Smooth muscle cell (in vitro differentiated cells): ENCODE results near the gene HILPDA. TPM values are rescaled to one million over a fixed set of nuclear protein-coding genes. Genes with fewer than 3 reads are reported as not detected.
"Not testable (repeated sequence)": the region's sequence is repeated elsewhere in the genome, so short reads cannot be mapped to it uniquely, and the experiment has no call there.

Experiments
- DNase-seq: peaks from one replicate; lab custom pipeline; 2025; ENCODE audit not compliant: unreplicated experiment; lab: John Stamatoyannopoulos, UW
- H2AFZ ChIP-seq: fragments of 200-600 bp; sonication (generic); 2 replicates; pipeline ENCODE4 v1.6.0; 2016; ENCODE audit warnings: antibody characterized with exemption, low read depth, mild to moderate bottlenecking
- H3F3A ChIP-seq: fragments of 200-600 bp; sonication (generic); 2 replicates; pipeline ENCODE4 v1.6.0; 2017; ENCODE audit warnings: antibody characterized with exemption, low read depth
- H3K27ac ChIP-seq: fragments of 200-600 bp; sonication (generic); 2 replicates; pipeline ENCODE4 v1.5.1; 2016; ENCODE audit warnings: low read depth, mild to moderate bottlenecking
- H3K27me3 ChIP-seq: fragments of 200-600 bp; sonication (generic); 2 replicates; pipeline ENCODE4 v1.6.1; 2016; ENCODE audit warnings: low read depth, mild to moderate bottlenecking
- H3K36me3 ChIP-seq: fragments of 200-600 bp; sonication (generic); 2 replicates; pipeline ENCODE4 v1.5.1; 2016; ENCODE audit warnings: low read depth
- H3K4me1 ChIP-seq: fragments of 200-600 bp; sonication (generic); 2 replicates; pipeline ENCODE4 v1.5.1; 2016; ENCODE audit warnings: low read depth
- H3K4me2 ChIP-seq: fragments of 200-600 bp; sonication (generic); 2 replicates; pipeline ENCODE4 v1.6.0; 2016; ENCODE audit warnings: mild to moderate bottlenecking
- H3K4me3 ChIP-seq: fragments of 200-600 bp; sonication (generic); 2 replicates; pipeline ENCODE4 v1.5.1; 2016; ENCODE audit warnings: mild to moderate bottlenecking
- H3K79me2 ChIP-seq: fragments of 200-600 bp; sonication (generic); 2 replicates; pipeline ENCODE4 v1.6.0; 2016; ENCODE audit warnings: low read depth, mild to moderate bottlenecking
- H3K9ac ChIP-seq: fragments of 200-600 bp; sonication (generic); 2 replicates; pipeline ENCODE4 v1.6.0; 2016; ENCODE audit warnings: low read depth
- H3K9me3 ChIP-seq: fragments of 200-600 bp; sonication (generic); replicated peaks from 2 replicates; pipeline ENCODE4 v1.5.1; 2016; ENCODE audit warnings: low read depth
- H4K20me1 ChIP-seq: fragments of 200-600 bp; sonication (generic); 2 replicates; pipeline ENCODE4 v1.6.0; 2016; ENCODE audit warnings: low read depth
- CTCF ChIP-seq: fragments of 200-600 bp; sonication (generic); IDR thresholded peaks from 2 replicates; pipeline ENCODE4 v1.5.1; 2017; ENCODE audit warnings: borderline replicate concordance, mild to moderate bottlenecking, antibody characterized with exemption; ENCODE audit not compliant: insufficient read depth, poor library complexity, severe bottlenecking
- WGBS: methylation state at CpG from one replicate; pipeline ENCODE4 v1.1.7; 2016; ENCODE audit warnings: low lambda C conversion rate; 5-methylcytosine and 5-hydroxymethylcytosine counted together
- polyA plus RNA-seq: library from polyadenylated mRNA; unstranded; fragments of >200 nt; fragmentation: Nextera tagmentation; extraction: Ambion mirVana; gene quantifications from 2 replicates; pipeline ENCODE4 v1.2.1, GENCODE V29; 2016
- total RNA-seq: library from RNA; depleted of rRNA; stranded (reverse); fragments of >200 nt; gene quantifications from 2 replicates; pipeline ENCODE4 v1.2.3, GENCODE V29; 2014

HILPDA gene
- total and polyA plus RNA-seq, 2 experiments from 2014 or later: 37.5 to 90.2 TPM

GRCh38 chr7:128459394-128459878, 3.8 kb downstream of the HILPDA start:
- H4K20me1 ChIP-seq: peaks cover 81% of the 10 kb centered on the region
- H3K36me3 ChIP-seq: no peaks in the 10 kb centered on the region
- H3K27ac ChIP-seq: no peak overlapping the region
- H3K9me3 ChIP-seq: no peaks in the 10 kb centered on the region
- peak overlapping the region; percentile 95 for H3K4me2 ChIP-seq
- H3K27me3 ChIP-seq: no peaks in the 10 kb centered on the region
- H3K9ac ChIP-seq: no peak overlapping the region
- WGBS: 62% methylated on average over 5 of the region's 5 CpGs
- H3K4me1 ChIP-seq: peaks cover 39% of the 10 kb centered on the region
- peak; percentile 65 for TF ChIP-seq CTCF
- DNase-seq: no peak
- peaks cover 57% of the 10 kb centered on the region for H3K79me2 ChIP-seq
- H3F3A ChIP-seq: peaks cover 11% of the 10 kb centered on the region
- H2AFZ ChIP-seq: no peak overlapping the region
- no peak overlapping the region for H3K4me3 ChIP-seq

GRCh38 chr7:128462460-128462859, 6.8 kb downstream of the HILPDA start:
- H3K4me1 ChIP-seq: peaks cover 21% of the 10 kb centered on the region
- H3K9me3 ChIP-seq: no peaks in the 10 kb centered on the region
- no peak overlapping the region for H3K4me3 ChIP-seq
- TF ChIP-seq CTCF: no peak
- no peak for DNase-seq
- no peak overlapping the region for H3K9ac ChIP-seq
- H4K20me1 ChIP-seq: peaks cover 70% of the 10 kb centered on the region
- no peaks in the 10 kb centered on the region for H3K36me3 ChIP-seq
- H3K27me3 ChIP-seq: no peaks in the 10 kb centered on the region
- H3F3A ChIP-seq: peaks cover 2% of the 10 kb centered on the region
- H3K27ac ChIP-seq: no peak overlapping the region
- 96% methylated on average over 5 of the region's 5 CpGs for WGBS
- H3K4me2 ChIP-seq: no peak overlapping the region
- H2AFZ ChIP-seq: no peak overlapping the region
- H3K79me2 ChIP-seq: peaks cover 40% of the 10 kb centered on the region

- not testable (repeated sequence) for H2AFZ ChIP-seq, H3K9ac ChIP-seq, H3K9me3 ChIP-seq, H3K27me3 ChIP-seq, H3F3A ChIP-seq, H3K4me2 ChIP-seq, H3K36me3 ChIP-seq, H3K27ac ChIP-seq, H3K4me3 ChIP-seq, DNase-seq
- H4K20me1 ChIP-seq: peaks cover 61% of the 10 kb centered on the region
- peaks cover 14% of the 10 kb centered on the region for H3K4me1 ChIP-seq
- H3K79me2 ChIP-seq: peaks cover 32% of the 10 kb centered on the region
- 94% methylated on average over 26 of the region's 30 CpGs for WGBS
These were observed 7.7 kb downstream of the HILPDA start for GRCh38 chr7:128463345-128463744.

GRCh38 chr7:128463933-128464332, 8.3 kb downstream of the HILPDA start:
- not testable (repeated sequence) for H3K4me2 ChIP-seq, DNase-seq, H3K27ac ChIP-seq, H3K27me3 ChIP-seq, H3F3A ChIP-seq, H3K9ac ChIP-seq, H3K36me3 ChIP-seq, H3K9me3 ChIP-seq, H3K4me1 ChIP-seq, H3K4me3 ChIP-seq, H2AFZ ChIP-seq
- Histone ChIP-seq H4K20me1 (peaks cover 56% of the 10 kb centered on the region), H3K79me2 (peaks cover 26% of the 10 kb centered on the region)
- 78% methylated on average over 7 of the region's 8 CpGs for WGBS

- H3K27ac ChIP-seq, H3K4me2 ChIP-seq, DNase-seq, H3K27me3 ChIP-seq, H3K4me1 ChIP-seq, H3K9me3 ChIP-seq, H3K4me3 ChIP-seq, H3K36me3 ChIP-seq, H3K9ac ChIP-seq, H2AFZ ChIP-seq, H3F3A ChIP-seq, H3K79me2 ChIP-seq: not testable (repeated sequence)
- peaks cover 26% of the 10 kb centered on the region for H4K20me1 ChIP-seq
These were observed 11.2 kb downstream of the HILPDA start for GRCh38 chr7:128466871-128467270.
